Measurements from ENCODE around the gene CCNC.

The CCNC gene

DNA sequence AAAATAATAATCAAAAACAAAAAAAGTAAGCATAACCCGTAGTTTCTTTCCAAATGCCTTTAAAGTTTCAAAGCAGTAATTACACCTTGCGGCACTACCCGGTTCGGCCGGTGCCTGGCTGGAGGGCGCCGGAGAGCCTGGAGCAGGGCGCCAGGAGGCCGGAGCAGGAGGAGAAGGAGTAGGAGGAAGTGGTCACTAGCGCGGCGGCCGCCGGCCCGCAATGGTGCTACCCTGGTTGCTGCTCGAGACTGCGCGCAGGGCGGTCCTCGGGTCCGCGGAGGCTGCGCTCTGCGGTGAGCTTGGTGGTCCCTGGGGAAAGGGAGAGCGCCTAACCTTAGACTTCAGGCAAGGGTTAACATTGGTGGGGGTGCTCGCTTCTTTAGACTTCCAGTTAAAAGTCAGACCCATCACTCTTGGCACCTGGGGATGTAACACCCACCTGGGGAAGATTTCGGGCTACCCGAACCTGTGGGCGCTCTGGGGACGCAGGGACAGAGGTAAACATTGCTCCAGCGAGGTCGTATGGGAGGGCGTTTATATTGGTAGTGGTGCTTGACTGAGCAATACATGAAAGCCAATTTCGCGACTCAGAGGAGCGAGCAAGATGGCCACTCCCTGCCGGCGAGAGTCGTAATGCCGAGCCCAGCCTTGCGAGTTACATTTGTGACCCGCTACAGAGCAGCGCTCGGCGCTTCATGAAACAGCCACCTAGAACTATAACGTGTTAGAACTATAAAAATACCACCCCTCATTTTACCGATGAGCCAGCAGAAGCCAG is 47.4 kb downstream of the CCNC start (continued):
- TF ChIP-seq, protein P1, sequence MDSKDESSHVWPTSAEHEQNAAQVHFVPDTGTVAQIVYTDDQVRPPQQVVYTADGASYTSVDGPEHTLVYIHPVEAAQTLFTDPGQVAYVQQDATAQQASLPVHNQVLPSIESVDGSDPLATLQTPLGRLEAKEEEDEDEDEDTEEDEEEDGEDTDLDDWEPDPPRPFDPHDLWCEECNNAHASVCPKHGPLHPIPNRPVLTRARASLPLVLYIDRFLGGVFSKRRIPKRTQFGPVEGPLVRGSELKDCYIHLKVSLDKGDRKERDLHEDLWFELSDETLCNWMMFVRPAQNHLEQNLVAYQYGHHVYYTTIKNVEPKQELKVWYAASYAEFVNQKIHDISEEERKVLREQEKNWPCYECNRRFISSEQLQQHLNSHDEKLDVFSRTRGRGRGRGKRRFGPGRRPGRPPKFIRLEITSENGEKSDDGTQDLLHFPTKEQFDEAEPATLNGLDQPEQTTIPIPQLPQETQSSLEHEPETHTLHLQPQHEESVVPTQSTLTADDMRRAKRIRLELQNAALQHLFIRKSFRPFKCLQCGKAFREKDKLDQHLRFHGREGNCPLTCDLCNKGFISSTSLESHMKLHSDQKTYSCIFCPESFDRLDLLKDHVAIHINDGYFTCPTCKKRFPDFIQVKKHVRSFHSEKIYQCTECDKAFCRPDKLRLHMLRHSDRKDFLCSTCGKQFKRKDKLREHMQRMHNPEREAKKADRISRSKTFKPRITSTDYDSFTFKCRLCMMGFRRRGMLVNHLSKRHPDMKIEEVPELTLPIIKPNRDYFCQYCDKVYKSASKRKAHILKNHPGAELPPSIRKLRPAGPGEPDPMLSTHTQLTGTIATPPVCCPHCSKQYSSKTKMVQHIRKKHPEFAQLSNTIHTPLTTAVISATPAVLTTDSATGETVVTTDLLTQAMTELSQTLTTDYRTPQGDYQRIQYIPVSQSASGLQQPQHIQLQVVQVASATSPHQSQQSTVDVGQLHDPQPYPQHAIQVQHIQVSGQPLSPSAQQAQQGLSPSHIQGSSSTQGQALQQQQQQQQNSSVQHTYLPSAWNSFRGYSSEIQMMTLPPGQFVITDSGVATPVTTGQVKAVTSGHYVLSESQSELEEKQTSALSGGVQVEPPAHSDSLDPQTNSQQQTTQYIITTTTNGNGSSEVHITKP (tag by site-specific recombination; IDR thresholded peaks at IDR 0.05): peak; percentile 69
- no peak for TF ChIP-seq ZNF23 (tag by site-specific recombination; IDR thresholded peaks at IDR 0.05; ENCODE audit: borderline replicate concordance)
- peak; percentile 38; the same call in 1 of the 2 replicates for TF ChIP-seq ZNF561 (tag by site-specific recombination; IDR thresholded peaks at IDR 0.05; ENCODE audit: borderline replicate concordance)
- TF ChIP-seq ZNF10 (tag by site-specific recombination; IDR thresholded peaks at IDR 0.05): peak; percentile 17; the same call in 1 of the 2 replicates
- TF ChIP-seq, protein P2, sequence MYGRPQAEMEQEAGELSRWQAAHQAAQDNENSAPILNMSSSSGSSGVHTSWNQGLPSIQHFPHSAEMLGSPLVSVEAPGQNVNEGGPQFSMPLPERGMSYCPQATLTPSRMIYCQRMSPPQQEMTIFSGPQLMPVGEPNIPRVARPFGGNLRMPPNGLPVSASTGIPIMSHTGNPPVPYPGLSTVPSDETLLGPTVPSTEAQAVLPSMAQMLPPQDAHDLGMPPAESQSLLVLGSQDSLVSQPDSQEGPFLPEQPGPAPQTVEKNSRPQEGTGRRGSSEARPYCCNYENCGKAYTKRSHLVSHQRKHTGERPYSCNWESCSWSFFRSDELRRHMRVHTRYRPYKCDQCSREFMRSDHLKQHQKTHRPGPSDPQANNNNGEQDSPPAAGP (tag by site-specific recombination; IDR thresholded peaks at IDR 0.05): peak; percentile 56; the same call in 1 of the 2 replicates
- TF ChIP-seq ZNF747 (tag by site-specific recombination; IDR thresholded peaks at IDR 0.05): no peak
- peak; percentile 80 for TF ChIP-seq ZEB2 (tag by site-specific recombination; IDR thresholded peaks at IDR 0.05)
- 0 out of 2 replicates have a peak, but pooled peaks have one; percentile 4 for TF ChIP-seq ZNF623 (tag by site-specific recombination; IDR thresholded peaks at IDR 0.05)
- TF ChIP-seq KLF16 (tag by site-specific recombination; IDR thresholded peaks at IDR 0.05): peak; percentile 68; the same call in 1 of the 2 replicates
- TF ChIP-seq HOXA7 (CRISPR knock-in tag; IDR thresholded peaks at IDR 0.05; ENCODE audit: borderline replicate concordance): no peak
- TF ChIP-seq ZNF664 (tag by site-specific recombination; IDR thresholded peaks at IDR 0.05): no peak
- no peak for TF ChIP-seq ZNF521 (tag by site-specific recombination; IDR thresholded peaks at IDR 0.05)
- no peak for TF ChIP-seq ZNF530 (tag by site-specific recombination; IDR thresholded peaks at IDR 0.05; ENCODE audit: low read depth)
- TF ChIP-seq, protein P3, sequence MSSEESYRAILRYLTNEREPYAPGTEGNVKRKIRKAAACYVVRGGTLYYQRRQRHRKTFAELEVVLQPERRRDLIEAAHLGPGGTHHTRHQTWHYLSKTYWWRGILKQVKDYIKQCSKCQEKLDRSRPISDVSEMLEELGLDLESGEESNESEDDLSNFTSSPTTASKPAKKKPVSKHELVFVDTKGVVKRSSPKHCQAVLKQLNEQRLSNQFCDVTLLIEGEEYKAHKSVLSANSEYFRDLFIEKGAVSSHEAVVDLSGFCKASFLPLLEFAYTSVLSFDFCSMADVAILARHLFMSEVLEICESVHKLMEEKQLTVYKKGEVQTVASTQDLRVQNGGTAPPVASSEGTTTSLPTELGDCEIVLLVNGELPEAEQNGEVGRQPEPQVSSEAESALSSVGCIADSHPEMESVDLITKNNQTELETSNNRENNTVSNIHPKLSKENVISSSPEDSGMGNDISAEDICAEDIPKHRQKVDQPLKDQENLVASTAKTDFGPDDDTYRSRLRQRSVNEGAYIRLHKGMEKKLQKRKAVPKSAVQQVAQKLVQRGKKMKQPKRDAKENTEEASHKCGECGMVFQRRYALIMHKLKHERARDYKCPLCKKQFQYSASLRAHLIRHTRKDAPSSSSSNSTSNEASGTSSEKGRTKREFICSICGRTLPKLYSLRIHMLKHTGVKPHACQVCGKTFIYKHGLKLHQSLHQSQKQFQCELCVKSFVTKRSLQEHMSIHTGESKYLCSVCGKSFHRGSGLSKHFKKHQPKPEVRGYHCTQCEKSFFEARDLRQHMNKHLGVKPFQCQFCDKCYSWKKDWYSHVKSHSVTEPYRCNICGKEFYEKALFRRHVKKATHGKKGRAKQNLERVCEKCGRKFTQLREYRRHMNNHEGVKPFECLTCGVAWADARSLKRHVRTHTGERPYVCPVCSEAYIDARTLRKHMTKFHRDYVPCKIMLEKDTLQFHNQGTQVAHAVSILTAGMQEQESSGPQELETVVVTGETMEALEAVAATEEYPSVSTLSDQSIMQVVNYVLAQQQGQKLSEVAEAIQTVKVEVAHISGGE (tag by site-specific recombination; conservative IDR thresholded peaks at IDR 0.05; ENCODE audit: low read depth): peak; percentile 84
- no peak for TF ChIP-seq ZNF626 (tag by site-specific recombination; IDR thresholded peaks at IDR 0.05)
- no peak for TF ChIP-seq ZNF175 (tag by site-specific recombination; IDR thresholded peaks at IDR 0.05)
- TF ChIP-seq, protein P4, sequence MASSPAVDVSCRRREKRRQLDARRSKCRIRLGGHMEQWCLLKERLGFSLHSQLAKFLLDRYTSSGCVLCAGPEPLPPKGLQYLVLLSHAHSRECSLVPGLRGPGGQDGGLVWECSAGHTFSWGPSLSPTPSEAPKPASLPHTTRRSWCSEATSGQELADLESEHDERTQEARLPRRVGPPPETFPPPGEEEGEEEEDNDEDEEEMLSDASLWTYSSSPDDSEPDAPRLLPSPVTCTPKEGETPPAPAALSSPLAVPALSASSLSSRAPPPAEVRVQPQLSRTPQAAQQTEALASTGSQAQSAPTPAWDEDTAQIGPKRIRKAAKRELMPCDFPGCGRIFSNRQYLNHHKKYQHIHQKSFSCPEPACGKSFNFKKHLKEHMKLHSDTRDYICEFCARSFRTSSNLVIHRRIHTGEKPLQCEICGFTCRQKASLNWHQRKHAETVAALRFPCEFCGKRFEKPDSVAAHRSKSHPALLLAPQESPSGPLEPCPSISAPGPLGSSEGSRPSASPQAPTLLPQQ (tag by site-specific recombination; IDR thresholded peaks at IDR 0.05): peak; percentile 60
- TF ChIP-seq ZFP3 (tag by site-specific recombination; IDR thresholded peaks at IDR 0.05; ENCODE audit: low read depth): no peak

Measured in HEK293 (cell line).